SK-N-SH (cell line): ENCODE data around the gene SVOP.
A peak's percentile ranks its signal among the peaks of the same experiment; 100 is the strongest.

ENCODE experiments used
- CTCF ChIP-seq: fragments of 200-600 bp; sonication (generic); IDR thresholded peaks from 2 replicates; pipeline ENCODE4 v1.6.1; 2017; ENCODE audit warnings: antibody characterized with exemption, mild to moderate bottlenecking, moderate library complexity
- EP300 ChIP-seq, 2 experiments: IDR thresholded peaks; 2 replicates each; pipeline versions ENCODE4 v1.4.0 to v1.6.1; 2012; ENCODE audit warnings: borderline replicate concordance in 1 of 2, low read depth in 1 of 2, low read length in 1 of 2
- JUND ChIP-seq: IDR thresholded peaks from 2 replicates; pipeline ENCODE4 v1.4.0; 2012
- POLR2AphosphoS5 ChIP-seq: IDR thresholded peaks from 2 replicates; pipeline ENCODE4 v1.6.1; 2012; ENCODE audit warnings: low read depth, low read length
- RAD21 ChIP-seq: IDR thresholded peaks from 2 replicates; pipeline ENCODE4 v1.6.1; 2012; ENCODE audit warnings: mild to moderate bottlenecking, low read length
- REST ChIP-seq: IDR thresholded peaks from 2 replicates; pipeline ENCODE4 v1.6.1; 2012; ENCODE audit warnings: mild to moderate bottlenecking, low read depth, low read length, moderate library complexity
- RXRA ChIP-seq: IDR thresholded peaks from 2 replicates; pipeline ENCODE4 v1.4.0; 2012; ENCODE audit warnings: low read depth, mild to moderate bottlenecking, borderline replicate concordance
- TAF1 ChIP-seq: IDR thresholded peaks from 2 replicates; pipeline ENCODE4 v1.6.1; 2012; ENCODE audit warnings: low read depth, mild to moderate bottlenecking, low read length, moderate library complexity, borderline replicate concordance
- USF2 ChIP-seq: fragments of 150-350 bp; IDR thresholded peaks from 2 replicates; pipeline ENCODE4 v1.6.1; 2017; ENCODE audit warnings: antibody characterized with exemption, low read length, low read depth, borderline replicate concordance

- TF ChIP-seq USF2 (no peak), POLR2AphosphoS5 (no peak), CTCF (no peak), RXRA (no peak), EP300 (IDR thresholded peaks at IDR 0.05; ENCODE audit: borderline replicate concordance in 1 of 2, low read depth in 1 of 2, low read length in 1 of 2) (no peak), RAD21 (no peak), TAF1 (no peak), JUND (no peak), REST (peak; percentile 99)
Observed at GRCh38 chr12:109020796-109021380, at the start of gene SVOP.
